K562 (cell line): ENCODE results near the gene CALM3. TPM values are rescaled to one million over a fixed set of nuclear protein-coding genes. Genes with fewer than 3 reads are reported as not detected.

ENCODE experiments used
- ATF1 ChIP-seq, 2 experiments: fragments of 450-650 bp in 1 of 2; IDR thresholded peaks; 2 replicates each; pipeline ENCODE4 v1.6.1; 2016; ENCODE audit warnings: missing compliant biosample characterization in 1 of 2, missing genetic modification characterization in 1 of 2
- EZH2 ChIP-seq: IDR thresholded peaks from 2 replicates; pipeline ENCODE4 v1.6.1; 2012; ENCODE audit warnings: low read depth, mild to moderate bottlenecking, inconsistent platforms, low read length, borderline replicate concordance
- KDM5B ChIP-seq: fragments of 200-600 bp; sonication (generic); IDR thresholded peaks from 2 replicates; pipeline ENCODE4 v1.6.1; 2012; ENCODE audit warnings: low read depth, mild to moderate bottlenecking, moderate library complexity, low read length, control low read depth, inconsistent platforms; ENCODE audit not compliant: insufficient replicate concordance
- MAFF ChIP-seq: IDR thresholded peaks from 2 replicates; pipeline ENCODE4 v1.6.1; 2012; ENCODE audit warnings: low read length, improper control_type of control experiment
- MTA2 ChIP-seq: fragments of 450-650 bp; IDR thresholded peaks from 2 replicates; pipeline ENCODE4 v1.6.1; 2016; ENCODE audit warnings: low read depth
- NCOA4 ChIP-seq: fragments of 450-650 bp; IDR thresholded peaks from 2 replicates; pipeline ENCODE4 v1.6.1; 2018; ENCODE audit warnings: mild to moderate bottlenecking; ENCODE audit not compliant: partially characterized antibody
- NR0B1 ChIP-seq: fragments of 450-650 bp; IDR thresholded peaks from one replicate; pipeline ENCODE4 v1.6.1; 2018; ENCODE audit warnings: mild to moderate bottlenecking, moderate library complexity; ENCODE audit not compliant: partially characterized antibody
- NR1H2 ChIP-seq: sonication (generic); formaldehyde crosslinking; IDR thresholded peaks from 2 replicates; pipeline ENCODE4 v1.4.0; 2020; ENCODE audit warnings: mild to moderate bottlenecking, missing genetic modification reagents
- NR2F6 ChIP-seq: fragments of 450-650 bp; formaldehyde crosslinking; IDR thresholded peaks from 2 replicates; pipeline ENCODE4 v1.4.0; 2020; ENCODE audit warnings: mild to moderate bottlenecking
- PKNOX1 ChIP-seq: fragments of 450-650 bp; IDR thresholded peaks from 2 replicates; pipeline ENCODE4 v1.6.1; 2016
- RB1 ChIP-seq: fragments of 450-650 bp; IDR thresholded peaks from 2 replicates; pipeline ENCODE4 v1.6.1; 2017; ENCODE audit warnings: low read depth, mild to moderate bottlenecking
- SRSF7 ChIP-seq: fragments of 200-400 bp; formaldehyde crosslinking; optimal IDR thresholded peaks from 2 replicates; pipeline ENCODE3; 2017; ENCODE audit warnings: mild to moderate bottlenecking, low read depth, low read length
- TAF15 ChIP-seq: fragments of 200-400 bp; formaldehyde crosslinking; IDR thresholded peaks from 2 replicates; pipeline ENCODE4 v1.6.1; 2017; ENCODE audit warnings: mild to moderate bottlenecking, low read depth, low read length, moderate library complexity
- XRCC3 ChIP-seq: fragments of 450-650 bp; IDR thresholded peaks from 2 replicates; pipeline ENCODE4 v1.6.1; 2017; ENCODE audit warnings: mild to moderate bottlenecking, moderate library complexity
- ZBTB26 ChIP-seq: fragments of 450-650 bp; formaldehyde crosslinking; IDR thresholded peaks from 2 replicates; pipeline ENCODE4 v1.4.0; 2022; ENCODE audit warnings: missing genetic modification characterization
- ZBTB9 ChIP-seq: fragments of 450-650 bp; formaldehyde crosslinking; IDR thresholded peaks from 2 replicates; pipeline ENCODE4 v1.4.0; 2020; ENCODE audit warnings: mild to moderate bottlenecking, moderate library complexity
- ZC3H8 ChIP-seq: fragments of 450-650 bp; IDR thresholded peaks from 2 replicates; pipeline ENCODE4 v1.6.1; 2017
- ZNF239 ChIP-seq: fragments of 250-450 bp; sonication (Bioruptor Pico); IDR thresholded peaks from 2 replicates; pipeline ENCODE4 v1.4.0; 2020; ENCODE audit warnings: mild to moderate bottlenecking
- polyA plus RNA-seq, 8 experiments: library from polyadenylated mRNA; depleted of rRNA in 4 of 8; stranded (reverse) in 5 of 8; unstranded in 3 of 8; fragments of >200 nt; fragmentation: Nextera tagmentation in 2 of 8; fragmentation: Illumina TruSeq in 1 of 8; extraction: Ambion mirVana in 2 of 8; extraction: Trizol in 1 of 8; gene quantifications; 2 replicates each; pipeline versions ENCODE4 v1.2.1 to v1.2.3, GENCODE V29; 2011 to 2014; ENCODE audit warnings: inconsistent platforms in 1 of 8, missing spikeins in 1 of 8
- total RNA-seq, 7 experiments: library from RNA; depleted of rRNA in 6 of 7; stranded (reverse); fragments of >200 nt in 6 of 7; fragmentation: Illumina TruSeq in 2 of 7; extraction: Trizol in 2 of 7; gene quantifications; 2 replicates each; pipeline versions ENCODE4 v1.2.1 to v1.2.3, GENCODE V29; 2011 to 2021; ENCODE audit warnings: low replicate concordance in 1 of 7
- TF ChIP-seq, protein P1 (sequence below), 2 experiments: fragments of 450-650 bp; conservative IDR thresholded peaks; 2 replicates each; pipeline ENCODE4 v1.6.1; 2017; ENCODE audit warnings: mild to moderate bottlenecking in 2 of 2, moderate library complexity in 2 of 2
- TF ChIP-seq, protein P2 (sequence below): fragments of 450-650 bp; IDR thresholded peaks from 2 replicates; pipeline ENCODE4 v1.6.1; 2016; ENCODE audit warnings: low read depth, mild to moderate bottlenecking, moderate library complexity
- TF ChIP-seq, protein P3 (sequence below): fragments of 200-800 bp; sonication (Bioruptor generic); IDR thresholded peaks from 2 replicates; pipeline ENCODE4 v1.6.1; 2017; ENCODE audit warnings: missing genetic modification characterization, missing compliant biosample characterization

CALM3 gene
- total and polyA plus RNA-seq, 9 of the 15 experiments (the other 6 are each of a cell fraction or from before 2014, with no cell fraction given) = 34.6 to 350 (median 156) TPM

- TF ChIP-seq NR0B1 = no peak
- no peak for TF ChIP-seq ZNF239
- no peak for TF ChIP-seq ZBTB26 (CRISPR knock-in tag)
- TF ChIP-seq MTA2 = 0 out of 2 replicates have a peak, but pooled peaks have one; percentile 27
- TF ChIP-seq, protein P1, sequence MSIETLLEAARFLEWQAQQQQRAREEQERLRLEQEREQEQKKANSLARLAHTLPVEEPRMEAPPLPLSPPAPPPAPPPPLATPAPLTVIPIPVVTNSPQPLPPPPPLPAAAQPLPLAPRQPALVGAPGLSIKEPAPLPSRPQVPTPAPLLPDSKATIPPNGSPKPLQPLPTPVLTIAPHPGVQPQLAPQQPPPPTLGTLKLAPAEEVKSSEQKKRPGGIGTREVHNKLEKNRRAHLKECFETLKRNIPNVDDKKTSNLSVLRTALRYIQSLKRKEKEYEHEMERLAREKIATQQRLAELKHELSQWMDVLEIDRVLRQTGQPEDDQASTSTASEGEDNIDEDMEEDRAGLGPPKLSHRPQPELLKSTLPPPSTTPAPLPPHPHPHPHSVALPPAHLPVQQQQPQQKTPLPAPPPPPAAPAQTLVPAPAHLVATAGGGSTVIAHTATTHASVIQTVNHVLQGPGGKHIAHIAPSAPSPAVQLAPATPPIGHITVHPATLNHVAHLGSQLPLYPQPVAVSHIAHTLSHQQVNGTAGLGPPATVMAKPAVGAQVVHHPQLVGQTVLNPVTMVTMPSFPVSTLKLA (conservative IDR thresholded peaks at IDR 0.05) = no peak
- TF ChIP-seq ZC3H8 = no peak
- TF ChIP-seq XRCC3 = no peak
- no peak for TF ChIP-seq NR1H2
- TF ChIP-seq, protein P2, sequence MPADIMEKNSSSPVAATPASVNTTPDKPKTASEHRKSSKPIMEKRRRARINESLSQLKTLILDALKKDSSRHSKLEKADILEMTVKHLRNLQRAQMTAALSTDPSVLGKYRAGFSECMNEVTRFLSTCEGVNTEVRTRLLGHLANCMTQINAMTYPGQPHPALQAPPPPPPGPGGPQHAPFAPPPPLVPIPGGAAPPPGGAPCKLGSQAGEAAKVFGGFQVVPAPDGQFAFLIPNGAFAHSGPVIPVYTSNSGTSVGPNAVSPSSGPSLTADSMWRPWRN = no peak; the same call in 1 of the 2 replicates
- TF ChIP-seq EZH2 = no peak
- no peak for TF ChIP-seq PKNOX1
- TF ChIP-seq ATF1 (CRISPR knock-in tag; IDR thresholded peaks at IDR 0.05) = no peak
- no peak for TF ChIP-seq ATF1 (tag; IDR thresholded peaks at IDR 0.05)
- TF ChIP-seq TAF15 = no peak
- peak; percentile 35; the same call in 1 of the 2 replicates for TF ChIP-seq ZBTB9 (CRISPR knock-in tag)
- TF ChIP-seq, protein P3, sequence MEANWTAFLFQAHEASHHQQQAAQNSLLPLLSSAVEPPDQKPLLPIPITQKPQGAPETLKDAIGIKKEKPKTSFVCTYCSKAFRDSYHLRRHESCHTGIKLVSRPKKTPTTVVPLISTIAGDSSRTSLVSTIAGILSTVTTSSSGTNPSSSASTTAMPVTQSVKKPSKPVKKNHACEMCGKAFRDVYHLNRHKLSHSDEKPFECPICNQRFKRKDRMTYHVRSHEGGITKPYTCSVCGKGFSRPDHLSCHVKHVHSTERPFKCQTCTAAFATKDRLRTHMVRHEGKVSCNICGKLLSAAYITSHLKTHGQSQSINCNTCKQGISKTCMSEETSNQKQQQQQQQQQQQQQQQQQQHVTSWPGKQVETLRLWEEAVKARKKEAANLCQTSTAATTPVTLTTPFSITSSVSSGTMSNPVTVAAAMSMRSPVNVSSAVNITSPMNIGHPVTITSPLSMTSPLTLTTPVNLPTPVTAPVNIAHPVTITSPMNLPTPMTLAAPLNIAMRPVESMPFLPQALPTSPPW (CRISPR knock-in tag) = no peak
- TF ChIP-seq MAFF = no peak
- no peak for TF ChIP-seq NR2F6 (CRISPR knock-in tag)
- no peak for TF ChIP-seq SRSF7
- no peak for TF ChIP-seq RB1
- TF ChIP-seq NCOA4 = no peak
- TF ChIP-seq KDM5B = no peak
Measured at GRCh38 chr19:46629546-46630025, 28.5 kb downstream of the CALM3 start (continued).
